HG02943 (cell line): ENCODE data around the gene UTS2R.
"Not testable (repeated sequence)": the region's sequence is repeated elsewhere in the genome, so short reads cannot be mapped to it uniquely, and the experiment has no call there.

Source experiments
- ATAC-seq: cut with Tn5 transposase; IDR thresholded peaks from one replicate; pipeline ENCODE4 v1.9.1; 2021; ENCODE audit warnings: mild to moderate bottlenecking, low read depth, moderate library complexity; ENCODE audit not compliant: unreplicated experiment

Gene UTS2R

GRCh38 chr17:82333279-82334171 lies 38.0 kb upstream of the UTS2R start, which contains the start of gene SECTM1:
SECTM1 (minus strand) TSS chr17:82333766; CDS start chr17:82327240, 6,526 bp downstream.
- ATAC-seq: no peak

- ATAC-seq: no peak
Measured at GRCh38 chr17:82334204-82334621, 37.4 kb upstream of the UTS2R start.

- no peak for ATAC-seq
Measured at GRCh38 chr17:82334622-82335394, 36.8 kb upstream of the UTS2R start.

- no peak for ATAC-seq
Measured at GRCh38 chr17:82338858-82339633, 32.5 kb upstream of the UTS2R start.

GRCh38 chr17:82339634-82340580 lies 31.7 kb upstream of the UTS2R start:
- ATAC-seq: no peak

GRCh38 chr17:82342361-82343079 lies 29.0 kb upstream of the UTS2R start:
- no peak for ATAC-seq

GRCh38 chr17:82343560-82343959 lies 28.0 kb upstream of the UTS2R start:
- no peak for ATAC-seq

GRCh38 chr17:82344175-82344907 lies 27.2 kb upstream of the UTS2R start:
- ATAC-seq: no peak

- ATAC-seq: no peak
Measured at GRCh38 chr17:82345151-82345976, 26.2 kb upstream of the UTS2R start.

GRCh38 chr17:82346342-82347300 lies 24.9 kb upstream of the UTS2R start:
- no peak for ATAC-seq

- not testable (repeated sequence) for ATAC-seq
Measured at GRCh38 chr17:82347994-82348393, 23.6 kb upstream of the UTS2R start.

GRCh38 chr17:82348434-82348833 lies 23.1 kb upstream of the UTS2R start:
- ATAC-seq: no peak

- no peak for ATAC-seq
Measured at GRCh38 chr17:82348866-82349265, 22.7 kb upstream of the UTS2R start.

- ATAC-seq: no peak
Measured at GRCh38 chr17:82349287-82349701, 22.3 kb upstream of the UTS2R start.

GRCh38 chr17:82350182-82351030 lies 21.2 kb upstream of the UTS2R start:
- ATAC-seq: no peak
